Endothelial cell of umbilical vein (primary cell): ENCODE results near the gene SLAMF1. TPM values are rescaled to one million over a fixed set of nuclear protein-coding genes. Genes with fewer than 3 reads are reported as not detected.

Source experiments
- BruUV-seq: library from RNA; stranded (reverse); fragments of 400-500 nt; replicated peaks from 2 replicates; lab custom pipeline; 2021; lab: Mats Ljungman, UMichigan
- CTCF ChIA-PET: fragments of 300-600, 350-600 bp; sonication (Branson Sonifier 250); formaldehyde crosslinking; loops from one replicate; lab custom pipeline; 2021; ENCODE audit warnings: antibody characterized with exemption, inconsistent platforms; lab: Charles Lee
- POLR2A ChIA-PET: fragments of 300-600, 350-600 bp; sonication (Branson Sonifier 250); formaldehyde crosslinking; loops from one replicate; lab custom pipeline; 2021; ENCODE audit warnings: antibody characterized with exemption, inconsistent platforms; lab: Charles Lee
- DNase-seq: peaks from one replicate; pipeline ENCODE4 v3.0.0-alpha.2; 2011; ENCODE audit warnings: low read depth, low spot score
- FAIRE-seq: peaks from 2 replicates; lab custom pipeline; 2011; peaks lifted over from hg19 to GRCh38; lab: Jason Lieb, UNC
- H2AFZ ChIP-seq: 2 replicates; pipeline ENCODE4 v1.6.0; 2012; ENCODE audit warnings: low read depth, low read length, control low read depth, inconsistent platforms
- H3K27ac ChIP-seq: 2 replicates; pipeline ENCODE4 v1.5.1; 2011; ENCODE audit warnings: low read depth, mild to moderate bottlenecking, control low read depth, low read length, moderate library complexity; ENCODE audit not compliant: insufficient read depth
- H3K27me3 ChIP-seq, 2 experiments: 2 replicates each; pipeline versions ENCODE4 v1.6.0 to v1.6.1; 2011; ENCODE audit warnings: low read length in 2 of 2, mixed read lengths in 1 of 2; ENCODE audit not compliant: control insufficient read depth in 2 of 2, insufficient read depth in 2 of 2
- H3K36me3 ChIP-seq, 2 experiments: 2 replicates in 1 of 2; 3 replicates in 1 of 2; pipeline ENCODE4 v1.5.1; 2011; ENCODE audit warnings: low read length in 2 of 2, mild to moderate bottlenecking in 1 of 2, moderate library complexity in 1 of 2; ENCODE audit not compliant: control insufficient read depth in 2 of 2, insufficient read depth in 2 of 2; ENCODE audit errors: extremely low read depth in 1 of 2
- H3K4me1 ChIP-seq: 3 replicates; pipeline ENCODE4 v1.5.1; 2011; ENCODE audit warnings: mild to moderate bottlenecking, low read length; ENCODE audit not compliant: control insufficient read depth, insufficient read depth; ENCODE audit errors: extremely low read depth
- H3K4me2 ChIP-seq: 2 replicates; pipeline ENCODE4 v1.6.1; 2011; ENCODE audit warnings: low read length, control low read depth, mixed read lengths; ENCODE audit not compliant: insufficient read depth
- H3K4me3 ChIP-seq, 3 experiments: fragments of 200-600 bp in 1 of 3; sonication (generic), shearing (Covaris generic) in 1 of 3; replicated peaks in 1 of 3; 2 replicates each; pipeline ENCODE4 v1.5.1; 2011 to 2016; ENCODE audit warnings: control low read depth in 3 of 3, low read length in 3 of 3, mild to moderate bottlenecking in 2 of 3, inconsistent platforms in 1 of 3, low read depth in 1 of 3, moderate library complexity in 1 of 3; ENCODE audit not compliant: insufficient read depth in 1 of 3
- H3K79me2 ChIP-seq: 2 replicates; pipeline ENCODE4 v1.6.0; 2012; ENCODE audit warnings: low read length, inconsistent platforms; ENCODE audit not compliant: control insufficient read depth, insufficient read depth
- H3K9ac ChIP-seq: replicated peaks from 2 replicates; pipeline ENCODE3; 2011; ENCODE audit warnings: low read length, control low read depth; ENCODE audit not compliant: insufficient read depth; ENCODE audit errors: extremely low read depth
- H3K9me1 ChIP-seq: replicated peaks from 3 replicates; pipeline ENCODE4 v1.6.0; 2011; ENCODE audit warnings: mild to moderate bottlenecking, low read length; ENCODE audit not compliant: control insufficient read depth, insufficient read depth; ENCODE audit errors: extremely low read depth
- H3K9me3 ChIP-seq: replicated peaks from 2 replicates; pipeline ENCODE4 v1.5.1; 2012; ENCODE audit warnings: low read length, inconsistent platforms; ENCODE audit not compliant: control insufficient read depth, insufficient read depth
- H4K20me1 ChIP-seq: replicated peaks from 2 replicates; pipeline ENCODE3; 2011; ENCODE audit warnings: mild to moderate bottlenecking, low read length; ENCODE audit not compliant: control insufficient read depth, insufficient read depth; ENCODE audit errors: extremely low read depth
- CTCF ChIP-seq, 2 donors: IDR thresholded peaks; 1 replicate in 1 of 2; 2 replicates in 1 of 2; pipeline ENCODE4 v1.5.1; 2011; ENCODE audit warnings: low read length in 2 of 2, mild to moderate bottlenecking in 2 of 2, moderate library complexity in 2 of 2, control low read depth in 1 of 2, inconsistent platforms in 1 of 2, low read depth in 1 of 2; ENCODE audit not compliant: insufficient read depth in 1 of 2; ENCODE audit errors: extremely low read depth in 1 of 2
- EZH2 ChIP-seq: IDR thresholded peaks from 2 replicates; pipeline ENCODE4 v1.6.1; 2012; ENCODE audit warnings: borderline replicate concordance, low read depth, mild to moderate bottlenecking, moderate library complexity, low read length, inconsistent platforms; ENCODE audit not compliant: severe bottlenecking
- FOS ChIP-seq: IDR thresholded peaks from 2 replicates; pipeline ENCODE4 v1.6.1; 2011; ENCODE audit warnings: mild to moderate bottlenecking, low read length, moderate library complexity, borderline replicate concordance; ENCODE audit not compliant: insufficient read depth
- GATA2 ChIP-seq: IDR thresholded peaks from 2 replicates; pipeline ENCODE4 v1.7.0; 2011; ENCODE audit warnings: low read depth, mild to moderate bottlenecking, moderate library complexity, mixed read lengths, low read length; ENCODE audit not compliant: insufficient read length, insufficient read depth
- JUN ChIP-seq: IDR thresholded peaks from 2 replicates; pipeline ENCODE4 v1.6.1; 2011; ENCODE audit warnings: borderline replicate concordance, low read depth; ENCODE audit not compliant: insufficient read length, insufficient read depth
- MAX ChIP-seq: IDR thresholded peaks from 2 replicates; pipeline ENCODE4 v1.6.1; 2011; ENCODE audit not compliant: insufficient read depth, insufficient read length
- MYC ChIP-seq: IDR thresholded peaks from one replicate; pipeline ENCODE4 v1.6.1; 2011; ENCODE audit warnings: mild to moderate bottlenecking, low read depth, low read length
- POLR2A ChIP-seq: IDR thresholded peaks from 2 replicates; pipeline ENCODE4 v1.6.1; 2012; ENCODE audit warnings: low read depth, mild to moderate bottlenecking, control low read depth, low read length
- POLR2AphosphoS5 ChIP-seq: IDR thresholded peaks from 2 replicates; pipeline ENCODE4 v1.6.1; 2012; ENCODE audit warnings: low read depth, mild to moderate bottlenecking, control low read depth, low read length, moderate library complexity; ENCODE audit not compliant: insufficient read depth
- dilution Hi-C: fragments of 300-500 bp; cut with MboI; formaldehyde crosslinking; loops from one replicate; pipeline ENCODE4 v1.15.0; 2019; ENCODE audit warnings: low sequenced_read_pairs; ENCODE audit not compliant: extremely low pct_ligation_motif_present
- intact Hi-C: fragments of 100-400 bp; cut with micrococcal nuclease; formaldehyde crosslinking; loops from one replicate; pipeline ENCODE4 v1.10.0; 2022
- polyA plus RNA-seq, 4 experiments: library from polyadenylated mRNA; depleted of rRNA in 3 of 4; stranded (reverse) in 3 of 4; unstranded in 1 of 4; fragments of >200 nt; gene quantifications; 2 replicates each; pipeline versions ENCODE4 v1.2.1 to v1.2.3, GENCODE V29; 2011 to 2012; ENCODE audit warnings: missing spikeins in 1 of 4
- total RNA-seq: library from RNA; stranded (reverse); gene quantifications from 2 replicates; pipeline ENCODE4 v1.2.3, GENCODE V29; 2021

The SLAMF1 gene
- total and polyA plus RNA-seq, 2 donors (not counting 3 experiments of a cell fraction or from before 2014, with no cell fraction given), result not detected

- ChIA-PET POLR2A (no interaction called here), CTCF (no interaction called here)
- H3K9me1 ChIP-seq, result no peaks in the 10 kb centered on the region
- DNase-seq (peak; percentile 3), FAIRE-seq (no peak)
- no peak overlapping the region for H3K27ac ChIP-seq
- H3K36me3 ChIP-seq, result no peaks in the 10 kb centered on the region
- no peak overlapping the region for H3K9ac ChIP-seq
- H3K4me1 ChIP-seq, result peaks cover 9% of the 10 kb centered on the region
- no peaks in the 10 kb centered on the region for H3K9me3 ChIP-seq
- no peaks in the 10 kb centered on the region for H3K27me3 ChIP-seq
- no peaks in the 10 kb centered on the region for H4K20me1 ChIP-seq
- TF ChIP-seq CTCF (IDR thresholded peaks at IDR 0.05; ENCODE audit: extremely low read depth in 1 of 2, insufficient read depth in 1 of 2, low read depth in 1 of 2, low read length in 2 of 2) (no peak), JUN (no peak), POLR2A (no peak), MAX (no peak), EZH2 (no peak), MYC (no peak), POLR2AphosphoS5 (no peak), GATA2 (no peak), FOS (no peak)
- BruUV-seq, result no TSS peak
- H3K79me2 ChIP-seq, result no peaks in the 10 kb centered on the region
- no peak overlapping the region for H3K4me3 ChIP-seq
- H3K4me2 ChIP-seq, result no peak overlapping the region
- dilution Hi-C loops (no loop called here), intact Hi-C loops (no loop called here)
- H2AFZ ChIP-seq, result no peak overlapping the region
Measured at GRCh38 chr1:160636076-160636475, 10.8 kb downstream of the SLAMF1 start.
